IgD-negative memory B cell (primary cell): ENCODE data around the gene PARD3. TPM values are rescaled to one million over a fixed set of nuclear protein-coding genes. Genes with fewer than 3 reads are reported as not detected.

Experiments
- H3K27ac Mint-ChIP-seq, 3 donors: one replicate each; pipeline ENCODE4 v1.8.0; 2020 to 2022; ENCODE audit warnings: mild to moderate bottlenecking in 3 of 3, mixed read lengths in 3 of 3, moderate library complexity in 1 of 3
- H3K27me3 Mint-ChIP-seq: one replicate; pipeline ENCODE4 v1.8.0; 2021; ENCODE audit warnings: mixed read lengths
- H3K36me3 Mint-ChIP-seq: one replicate; pipeline ENCODE4 v1.8.0; 2020; ENCODE audit warnings: mild to moderate bottlenecking, mixed read lengths
- H3K4me1 Mint-ChIP-seq, 3 donors: one replicate each; pipeline ENCODE4 v1.8.0; 2020 to 2022; ENCODE audit warnings: mixed read lengths in 3 of 3, mild to moderate bottlenecking in 1 of 3
- H3K4me3 Mint-ChIP-seq, 4 donors: one replicate each; pipeline ENCODE4 v1.8.0; 2020 to 2022; ENCODE audit warnings: mild to moderate bottlenecking in 4 of 4, mixed read lengths in 4 of 4, moderate library complexity in 3 of 4
- H3K9me3 Mint-ChIP-seq, 3 donors: one replicate each; pipeline ENCODE4 v1.8.0; 2020 to 2021; ENCODE audit warnings: mixed read lengths in 3 of 3, mild to moderate bottlenecking in 1 of 3
- polyA plus RNA-seq: library from polyadenylated mRNA; unstranded; fragments of 300-500 nt; fragmentation: Illumina TruSeq; gene quantifications from one replicate; pipeline ENCODE4 v1.2.3, GENCODE V29; 2021

PARD3 gene
- polyA plus RNA-seq, 1 donor from 2014 or later, result not detected

DNA sequence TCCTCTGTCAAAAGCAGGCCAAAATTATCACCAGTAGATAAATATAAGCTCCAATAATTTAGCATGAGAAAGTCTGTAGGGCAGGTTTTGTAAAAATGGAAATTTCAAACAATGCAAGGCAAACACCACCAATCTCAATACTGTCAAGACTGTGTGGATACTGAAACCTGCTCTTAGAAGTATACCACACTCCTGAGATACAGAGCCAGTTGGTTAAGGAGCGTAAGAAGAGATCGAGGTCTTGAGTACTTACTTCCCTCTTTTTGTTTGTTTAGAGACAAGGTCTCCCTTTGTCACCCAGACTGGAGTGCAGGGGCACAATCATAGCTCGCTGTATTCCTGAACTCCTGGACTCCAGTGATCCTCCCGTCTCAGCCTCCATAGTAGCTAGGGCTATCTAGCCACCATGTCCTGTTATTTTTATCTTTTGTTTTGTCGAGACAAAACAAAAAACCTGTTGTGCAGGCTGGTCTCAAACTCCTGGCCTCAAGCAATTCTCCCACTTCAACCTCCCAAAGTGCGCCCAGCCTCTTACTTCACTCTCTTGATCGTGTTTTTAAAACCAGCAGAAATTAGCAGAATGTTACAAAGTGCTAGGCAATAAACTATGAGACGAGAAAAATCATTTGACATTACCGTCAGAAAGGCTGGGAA is 205.7 kb downstream of the PARD3 start:
- Mint-ChIP-seq H3K27ac (no peak overlapping the region), H3K27me3 (peaks cover 2% of the 10 kb centered on the region), H3K36me3 (no peaks in the 10 kb centered on the region), H3K4me3 (no peak overlapping the region), H3K4me1 (no peaks in the 10 kb centered on the region), H3K9me3 (peaks cover 0 to 2% (median 0%) of the 10 kb centered on the region in 3 donors)

- no peak overlapping the region for H3K4me3 Mint-ChIP-seq
- no peaks in the 10 kb centered on the region for H3K27me3 Mint-ChIP-seq
- no peaks in the 10 kb centered on the region for H3K36me3 Mint-ChIP-seq
- H3K4me1 Mint-ChIP-seq, result no peaks in the 10 kb centered on the region
- H3K9me3 Mint-ChIP-seq, result peaks cover 0 to 2% (median 0%) of the 10 kb centered on the region in 3 donors
- H3K27ac Mint-ChIP-seq, result peak overlapping the region in 1 of 3 donors; percentile 6
These were observed 207.2 kb downstream of the PARD3 start for GRCh38 chr10:34607894-34608293.

GRCh38 chr10:34606890-34607289 is 208.2 kb downstream of the PARD3 start:
- no peak overlapping the region for H3K4me3 Mint-ChIP-seq
- no peaks in the 10 kb centered on the region for H3K27me3 Mint-ChIP-seq
- H3K36me3 Mint-ChIP-seq, result no peaks in the 10 kb centered on the region
- H3K27ac Mint-ChIP-seq, result no peak overlapping the region
- no peaks in the 10 kb centered on the region for H3K4me1 Mint-ChIP-seq
- peaks cover 0 to 2% (median 0%) of the 10 kb centered on the region in 3 donors for H3K9me3 Mint-ChIP-seq

DNA sequence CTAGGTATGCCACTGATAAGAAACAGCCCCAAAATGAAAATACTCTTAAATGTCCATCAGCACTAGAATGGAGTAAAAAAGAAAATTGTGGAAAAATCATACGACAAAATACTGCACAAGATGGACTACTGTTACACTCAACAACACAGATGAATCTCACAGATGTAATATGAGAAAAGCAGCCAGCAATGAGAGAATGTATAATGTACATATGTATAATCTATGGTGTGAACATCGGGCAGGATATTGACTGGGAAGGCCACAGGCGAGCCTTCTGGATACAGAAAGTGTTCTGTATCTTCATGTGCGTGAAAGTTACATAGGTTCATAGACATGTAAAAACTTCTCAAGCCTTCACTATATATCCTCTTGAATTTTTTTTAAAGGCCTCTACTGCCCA is 212.6 kb downstream of the PARD3 start:
- Mint-ChIP-seq H3K9me3 (no peaks in the 10 kb centered on the region), H3K4me1 (no peaks in the 10 kb centered on the region), H3K27ac (no peak overlapping the region), H3K36me3 (no peaks in the 10 kb centered on the region), H3K4me3 (no peak overlapping the region), H3K27me3 (no peaks in the 10 kb centered on the region)

GRCh38 chr10:34601691-34602090 is 213.4 kb downstream of the PARD3 start:
- Mint-ChIP-seq H3K36me3 (no peaks in the 10 kb centered on the region), H3K9me3 (no peaks in the 10 kb centered on the region), H3K27me3 (no peaks in the 10 kb centered on the region), H3K4me3 (no peak overlapping the region), H3K4me1 (no peaks in the 10 kb centered on the region), H3K27ac (no peak overlapping the region)

GRCh38 chr10:34599026-34599795 is 215.9 kb downstream of the PARD3 start:
- Mint-ChIP-seq H3K9me3 (no peaks in the 10 kb centered on the region), H3K27me3 (no peaks in the 10 kb centered on the region), H3K4me1 (no peaks in the 10 kb centered on the region), H3K36me3 (no peaks in the 10 kb centered on the region), H3K4me3 (no peak overlapping the region), H3K27ac (no peak overlapping the region)

GRCh38 chr10:34596351-34596750 is 218.7 kb downstream of the PARD3 start:
- peak overlapping the region in 1 of 4 donors; percentile 31 for H3K4me3 Mint-ChIP-seq
- no peaks in the 10 kb centered on the region for H3K27me3 Mint-ChIP-seq
- no peak overlapping the region for H3K27ac Mint-ChIP-seq
- no peaks in the 10 kb centered on the region for H3K9me3 Mint-ChIP-seq
- H3K4me1 Mint-ChIP-seq, result no peaks in the 10 kb centered on the region
- no peaks in the 10 kb centered on the region for H3K36me3 Mint-ChIP-seq

DNA sequence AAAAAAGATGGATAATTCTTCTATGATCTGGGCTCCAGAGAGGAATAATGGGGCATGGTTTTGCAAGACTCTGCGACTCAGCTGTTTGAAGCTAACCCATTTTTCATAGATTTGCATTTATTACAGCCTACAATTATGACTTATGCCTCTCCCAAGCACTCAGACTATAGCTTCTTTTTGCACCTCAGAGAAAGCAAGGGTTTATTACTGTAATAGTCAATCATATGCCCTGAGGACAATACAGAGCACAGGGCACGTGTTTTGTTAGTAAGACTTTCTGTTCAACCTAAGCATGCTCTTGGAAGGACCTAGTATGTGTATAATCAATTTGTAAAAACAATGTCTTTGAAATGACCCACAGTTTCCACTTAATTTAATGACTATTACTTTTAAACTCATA is 221.2 kb downstream of the PARD3 start:
- Mint-ChIP-seq H3K27ac (no peak overlapping the region), H3K4me1 (no peaks in the 10 kb centered on the region), H3K36me3 (no peaks in the 10 kb centered on the region), H3K9me3 (no peaks in the 10 kb centered on the region), H3K4me3 (no peak overlapping the region), H3K27me3 (no peaks in the 10 kb centered on the region)

GRCh38 chr10:34593374-34593890 is 221.7 kb downstream of the PARD3 start:
- no peaks in the 10 kb centered on the region for H3K4me1 Mint-ChIP-seq
- H3K9me3 Mint-ChIP-seq, result no peaks in the 10 kb centered on the region
- no peak overlapping the region for H3K4me3 Mint-ChIP-seq
- no peak overlapping the region for H3K27ac Mint-ChIP-seq
- H3K36me3 Mint-ChIP-seq, result peaks cover 2% of the 10 kb centered on the region
- H3K27me3 Mint-ChIP-seq, result no peaks in the 10 kb centered on the region

- no peak overlapping the region for H3K4me3 Mint-ChIP-seq
- H3K27ac Mint-ChIP-seq, result no peak overlapping the region
- no peaks in the 10 kb centered on the region for H3K9me3 Mint-ChIP-seq
- H3K4me1 Mint-ChIP-seq, result no peaks in the 10 kb centered on the region
- H3K27me3 Mint-ChIP-seq, result no peaks in the 10 kb centered on the region
- H3K36me3 Mint-ChIP-seq, result peaks cover 3% of the 10 kb centered on the region
These were observed 224.3 kb downstream of the PARD3 start for GRCh38 chr10:34590793-34591192.

GRCh38 chr10:34589275-34589674 is 225.8 kb downstream of the PARD3 start:
- H3K36me3 Mint-ChIP-seq, result peaks cover 3% of the 10 kb centered on the region
- no peaks in the 10 kb centered on the region for H3K27me3 Mint-ChIP-seq
- no peak overlapping the region for H3K27ac Mint-ChIP-seq
- H3K4me3 Mint-ChIP-seq, result no peak overlapping the region
- H3K4me1 Mint-ChIP-seq, result no peaks in the 10 kb centered on the region
- H3K9me3 Mint-ChIP-seq, result no peaks in the 10 kb centered on the region

DNA sequence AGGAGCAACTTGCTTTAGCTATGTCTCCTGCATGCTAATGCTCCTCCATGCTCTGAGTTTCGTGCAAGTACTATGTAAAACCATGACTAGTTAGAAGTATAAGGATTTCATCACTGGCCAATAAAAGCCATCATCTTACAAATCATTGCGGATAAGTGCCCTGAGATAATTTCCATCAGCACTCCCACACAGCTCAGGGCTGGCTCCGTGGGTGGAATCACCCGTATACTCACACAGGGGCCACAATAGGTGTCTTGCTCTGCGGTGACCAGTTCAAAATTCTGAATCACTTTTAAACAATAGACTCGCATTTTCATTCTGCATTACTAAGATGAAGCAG is 227.4 kb downstream of the PARD3 start:
- Mint-ChIP-seq H3K27ac (no peak overlapping the region), H3K4me3 (no peak overlapping the region), H3K9me3 (no peaks in the 10 kb centered on the region), H3K4me1 (no peaks in the 10 kb centered on the region), H3K27me3 (no peaks in the 10 kb centered on the region), H3K36me3 (peaks cover 3% of the 10 kb centered on the region)

GRCh38 chr10:34587002-34587679 is 228.0 kb downstream of the PARD3 start:
- Mint-ChIP-seq H3K4me1 (no peaks in the 10 kb centered on the region), H3K9me3 (no peaks in the 10 kb centered on the region), H3K4me3 (no peak overlapping the region), H3K36me3 (peaks cover 3% of the 10 kb centered on the region), H3K27ac (no peak overlapping the region), H3K27me3 (no peaks in the 10 kb centered on the region)

DNA sequence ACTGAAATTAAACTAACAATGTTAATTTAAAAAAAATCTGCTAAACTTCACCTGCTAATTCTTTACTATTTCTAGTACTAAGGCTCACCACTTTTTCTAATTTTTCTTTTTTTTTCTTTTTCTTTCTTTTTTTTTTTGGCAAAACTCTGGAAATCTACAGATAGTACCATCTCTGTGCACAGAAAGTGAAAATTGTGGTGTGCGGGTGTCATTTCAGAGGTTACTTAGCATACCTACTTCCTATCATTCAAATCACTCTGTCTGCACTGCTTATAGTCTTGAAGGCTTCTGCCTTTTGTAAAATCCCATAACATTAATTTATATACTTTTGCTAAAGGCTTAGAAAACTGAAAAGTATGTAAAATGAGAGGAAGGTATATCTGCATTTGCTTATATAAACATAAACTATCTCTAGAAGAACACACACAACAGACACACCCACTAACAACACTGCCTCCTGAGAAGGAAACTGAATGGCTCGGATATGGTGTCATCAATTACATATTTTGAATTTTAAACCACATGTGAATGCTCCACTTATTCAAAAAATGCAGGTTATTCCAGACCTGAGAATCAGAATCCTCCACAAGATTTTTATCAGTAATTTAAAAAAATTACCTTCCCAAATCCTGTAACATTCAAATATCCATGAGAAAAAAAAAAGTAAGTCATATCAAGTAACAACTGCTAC is 229.5 kb downstream of the PARD3 start:
- no peaks in the 10 kb centered on the region for H3K4me1 Mint-ChIP-seq
- no peak overlapping the region for H3K4me3 Mint-ChIP-seq
- H3K27me3 Mint-ChIP-seq, result no peaks in the 10 kb centered on the region
- H3K9me3 Mint-ChIP-seq, result no peaks in the 10 kb centered on the region
- peaks cover 3% of the 10 kb centered on the region for H3K36me3 Mint-ChIP-seq
- H3K27ac Mint-ChIP-seq, result no peak overlapping the region

- Mint-ChIP-seq H3K9me3 (no peaks in the 10 kb centered on the region), H3K27me3 (no peaks in the 10 kb centered on the region), H3K36me3 (peaks cover 3% of the 10 kb centered on the region), H3K4me1 (no peaks in the 10 kb centered on the region), H3K4me3 (no peak overlapping the region), H3K27ac (no peak overlapping the region)
These were observed 230.9 kb downstream of the PARD3 start for GRCh38 chr10:34584164-34584563.
